B cell (primary cell): ENCODE measurements around the gene PDZD2.

Experiments
- EZH2 ChIP-seq: IDR thresholded peaks from 2 replicates; pipeline ENCODE4 v1.6.1; 2012; ENCODE audit warnings: borderline replicate concordance, low read depth, mild to moderate bottlenecking, moderate library complexity, low read length; ENCODE audit not compliant: insufficient read depth, poor library complexity, severe bottlenecking
- TF ChIP-seq, protein P1 (sequence below): fragments of 200-600 bp; IDR thresholded peaks from one replicate; pipeline ENCODE4 v1.8.0; 2022; ENCODE audit warnings: antibody characterized with exemption, mild to moderate bottlenecking

DNA sequence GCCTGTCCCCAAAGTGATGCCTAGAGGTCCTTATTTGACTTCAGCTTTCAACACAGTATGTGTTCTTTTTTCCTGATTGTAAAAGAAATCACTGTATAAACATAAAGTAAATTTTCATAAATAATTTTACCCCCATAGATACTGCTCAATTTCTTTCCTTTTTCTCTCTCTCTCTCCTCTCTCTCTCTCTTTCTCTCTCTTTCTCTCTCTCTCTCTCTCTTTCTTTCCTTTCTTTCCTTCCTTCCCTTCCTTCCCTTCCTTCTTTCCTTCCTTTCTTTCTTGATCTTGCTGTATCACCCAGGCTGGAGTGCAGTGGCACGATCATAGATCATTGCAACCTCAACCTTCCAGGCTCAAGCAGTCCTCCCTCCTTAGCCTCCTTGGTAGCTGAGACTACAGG is 64.8 kb downstream of the PDZD2 start:
- TF ChIP-seq, protein P1, sequence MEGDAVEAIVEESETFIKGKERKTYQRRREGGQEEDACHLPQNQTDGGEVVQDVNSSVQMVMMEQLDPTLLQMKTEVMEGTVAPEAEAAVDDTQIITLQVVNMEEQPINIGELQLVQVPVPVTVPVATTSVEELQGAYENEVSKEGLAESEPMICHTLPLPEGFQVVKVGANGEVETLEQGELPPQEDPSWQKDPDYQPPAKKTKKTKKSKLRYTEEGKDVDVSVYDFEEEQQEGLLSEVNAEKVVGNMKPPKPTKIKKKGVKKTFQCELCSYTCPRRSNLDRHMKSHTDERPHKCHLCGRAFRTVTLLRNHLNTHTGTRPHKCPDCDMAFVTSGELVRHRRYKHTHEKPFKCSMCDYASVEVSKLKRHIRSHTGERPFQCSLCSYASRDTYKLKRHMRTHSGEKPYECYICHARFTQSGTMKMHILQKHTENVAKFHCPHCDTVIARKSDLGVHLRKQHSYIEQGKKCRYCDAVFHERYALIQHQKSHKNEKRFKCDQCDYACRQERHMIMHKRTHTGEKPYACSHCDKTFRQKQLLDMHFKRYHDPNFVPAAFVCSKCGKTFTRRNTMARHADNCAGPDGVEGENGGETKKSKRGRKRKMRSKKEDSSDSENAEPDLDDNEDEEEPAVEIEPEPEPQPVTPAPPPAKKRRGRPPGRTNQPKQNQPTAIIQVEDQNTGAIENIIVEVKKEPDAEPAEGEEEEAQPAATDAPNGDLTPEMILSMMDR: no peak
- TF ChIP-seq EZH2: no peak
